Psoas muscle (tissue), 8 donors: Measurements from ENCODE around the gene KLHL30. TPM values are rescaled to one million over a fixed set of nuclear protein-coding genes. Genes with fewer than 3 reads are reported as not detected.
A peak's percentile ranks its signal among the peaks of the same experiment; 100 is the strongest.

ENCODE experiments used
- ATAC-seq, 4 donors: fragments of 200-7000 bp; cut with Tn5 transposase; one replicate each; pipeline ENCODE4 v1.9.1; 2020; ENCODE audit warnings: moderate library complexity in 3 of 4, mild to moderate bottlenecking in 2 of 4
- DNase-seq, 2 donors: peaks; one replicate each; pipeline ENCODE4 v3.0.0-alpha.2; 2020
- H3K27ac ChIP-seq: fragments of 200-600 bp; one replicate; pipeline ENCODE4 v1.8.0; 2022
- H3K27me3 ChIP-seq, 3 donors: fragments of 200-600 bp in 1 of 3; one replicate each; pipeline versions ENCODE4 v1.6.1 to v1.8.0; 2013 to 2022; ENCODE audit warnings: low read length in 2 of 3, mild to moderate bottlenecking in 2 of 3, moderate library complexity in 1 of 3; ENCODE audit not compliant: insufficient read depth in 3 of 3
- H3K36me3 ChIP-seq, 2 donors: fragments of 200-600 bp in 1 of 2; one replicate each; pipeline versions ENCODE4 v1.6.1 to v1.8.0; 2013 to 2022; ENCODE audit warnings: low read depth in 1 of 2, mild to moderate bottlenecking in 1 of 2, moderate library complexity in 1 of 2; ENCODE audit not compliant: insufficient read depth in 1 of 2
- H3K4me1 ChIP-seq: fragments of 200-600 bp; one replicate; pipeline ENCODE4 v1.8.0; 2022
- H3K4me3 ChIP-seq: fragments of 200-600 bp; one replicate; pipeline ENCODE4 v1.8.0; 2022; ENCODE audit warnings: mild to moderate bottlenecking
- H3K9me3 ChIP-seq: fragments of 200-600 bp; one replicate; pipeline ENCODE4 v1.8.0; 2022
- WGBS, 3 donors: extraction: QIAGEN DNeasy Blood & Tissue Kit; methylation state at CpG; one replicate each; pipeline versions ENCODE4 v1.1.6 to v1.1.7; 2013; 5-methylcytosine and 5-hydroxymethylcytosine counted together
- intact Hi-C, 2 donors: fragments of 100-400 bp; cut with DNase I; formaldehyde crosslinking; loops; one replicate each; pipeline versions ENCODE4 v1.11.0 to v1.14.2; 2022
- polyA plus RNA-seq, 3 donors: library from polyadenylated mRNA; stranded (reverse); fragments of 200-250 nt; gene quantifications; one replicate each; pipeline ENCODE4 v1.2.3, GENCODE V29; 2013
- total RNA-seq, 4 donors: library from RNA; stranded (reverse); fragmentation: NEBNext Ultra II Directional in 2 of 4; extraction: Animal tissue kit (Norgen Biotek cat#: 25700) in 2 of 4; gene quantifications; one replicate each; pipeline versions ENCODE4 v1.2.1 to v1.2.4, GENCODE V29; 2021 to 2023
- TF ChIP-seq, protein P1 (sequence below): fragments of 200-600 bp; IDR thresholded peaks from one replicate; pipeline ENCODE4 v1.8.0; 2022; ENCODE audit warnings: antibody characterized with exemption
- donor health status: healthy with polysubstance abuse.
- donor health status: DM: no; HTN: no; CAD: no; lungs with moderate emphysema.
- donor health status: Bipolar disorder and iron deficiency.
- donor health status: healthy.
- donor health status: DM: yes; HTN: yes; CAD: no.
- donor health status: DM: no; HTN: no; CAD: no.
- donor health status: DM: no; HTN: no; CAD: no.
- donor health status: DM: yes; HTN: yes; CAD: no.

The KLHL30 gene
- total and polyA plus RNA-seq, 7 donors = 67.7 to 175 (median 121) TPM

DNA sequence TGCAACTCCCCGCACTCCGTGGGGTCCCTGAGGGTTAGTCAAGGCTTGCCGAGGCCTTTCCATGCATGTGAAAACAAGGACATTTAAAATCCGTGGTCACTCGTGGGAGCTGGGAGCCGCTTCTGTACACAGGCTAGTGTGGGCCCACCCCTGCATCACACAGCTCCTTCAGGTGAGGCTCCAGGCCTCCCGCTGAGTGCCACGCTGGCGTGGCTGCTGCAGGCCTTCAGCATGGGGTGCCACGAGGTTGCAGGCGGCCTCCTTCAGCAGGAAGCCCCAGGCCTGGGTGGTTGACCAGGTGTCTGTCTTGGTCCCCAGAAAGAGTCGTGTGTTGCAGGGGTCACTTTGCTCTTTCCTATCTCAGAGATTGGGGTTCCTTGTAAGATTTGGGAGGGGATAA, 6.6 kb downstream of the KLHL30 start:
- Histone ChIP-seq H3K27me3 (no peaks in the 10 kb centered on the region), H3K36me3 (peaks cover 0 to 61% of the 10 kb centered on the region in 2 donors), H3K27ac (peak overlapping the region; percentile 99), H3K4me1 (peaks cover 50% of the 10 kb centered on the region), H3K4me3 (no peak overlapping the region), H3K9me3 (no peaks in the 10 kb centered on the region)
- 79 to 90% (median 87%) methylated on average over 12 of the region's 12 CpGs for WGBS, 3 donors
- intact Hi-C loops = loop anchor here in 1 of 2 donors (10.0 kb wide), 1 partner anchor 240 kb away; no protein-coding TSS in a partner anchor
- DNase-seq = no peak
- ATAC-seq = no peak
- TF ChIP-seq, protein P1, sequence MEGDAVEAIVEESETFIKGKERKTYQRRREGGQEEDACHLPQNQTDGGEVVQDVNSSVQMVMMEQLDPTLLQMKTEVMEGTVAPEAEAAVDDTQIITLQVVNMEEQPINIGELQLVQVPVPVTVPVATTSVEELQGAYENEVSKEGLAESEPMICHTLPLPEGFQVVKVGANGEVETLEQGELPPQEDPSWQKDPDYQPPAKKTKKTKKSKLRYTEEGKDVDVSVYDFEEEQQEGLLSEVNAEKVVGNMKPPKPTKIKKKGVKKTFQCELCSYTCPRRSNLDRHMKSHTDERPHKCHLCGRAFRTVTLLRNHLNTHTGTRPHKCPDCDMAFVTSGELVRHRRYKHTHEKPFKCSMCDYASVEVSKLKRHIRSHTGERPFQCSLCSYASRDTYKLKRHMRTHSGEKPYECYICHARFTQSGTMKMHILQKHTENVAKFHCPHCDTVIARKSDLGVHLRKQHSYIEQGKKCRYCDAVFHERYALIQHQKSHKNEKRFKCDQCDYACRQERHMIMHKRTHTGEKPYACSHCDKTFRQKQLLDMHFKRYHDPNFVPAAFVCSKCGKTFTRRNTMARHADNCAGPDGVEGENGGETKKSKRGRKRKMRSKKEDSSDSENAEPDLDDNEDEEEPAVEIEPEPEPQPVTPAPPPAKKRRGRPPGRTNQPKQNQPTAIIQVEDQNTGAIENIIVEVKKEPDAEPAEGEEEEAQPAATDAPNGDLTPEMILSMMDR = no peak

DNA sequence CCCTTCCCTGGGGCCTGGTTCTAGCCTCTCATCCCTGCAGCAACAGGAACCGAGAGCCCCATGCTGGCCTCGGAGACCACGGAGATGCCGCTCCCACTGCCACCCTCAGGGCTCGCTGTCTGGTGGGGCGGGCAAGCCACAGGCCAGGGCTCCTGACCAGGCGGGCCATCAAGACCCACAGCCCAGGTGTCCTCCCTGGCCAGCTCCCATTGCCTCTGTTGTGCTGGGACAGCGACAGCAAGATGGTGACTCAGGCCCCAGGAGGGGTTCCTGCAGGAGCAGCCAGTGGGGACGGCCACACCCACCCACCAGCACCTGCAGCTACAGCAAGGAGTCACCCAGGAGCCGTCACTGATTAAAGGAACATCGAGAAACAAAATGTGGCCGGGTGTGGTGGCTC, 7.4 kb downstream of the KLHL30 start:
- ATAC-seq = peak in 1 of 4 donors; percentile 19
- TF ChIP-seq, protein P1 = no peak
- H3K36me3 ChIP-seq = peaks cover 0 to 61% of the 10 kb centered on the region in 2 donors

DNA sequence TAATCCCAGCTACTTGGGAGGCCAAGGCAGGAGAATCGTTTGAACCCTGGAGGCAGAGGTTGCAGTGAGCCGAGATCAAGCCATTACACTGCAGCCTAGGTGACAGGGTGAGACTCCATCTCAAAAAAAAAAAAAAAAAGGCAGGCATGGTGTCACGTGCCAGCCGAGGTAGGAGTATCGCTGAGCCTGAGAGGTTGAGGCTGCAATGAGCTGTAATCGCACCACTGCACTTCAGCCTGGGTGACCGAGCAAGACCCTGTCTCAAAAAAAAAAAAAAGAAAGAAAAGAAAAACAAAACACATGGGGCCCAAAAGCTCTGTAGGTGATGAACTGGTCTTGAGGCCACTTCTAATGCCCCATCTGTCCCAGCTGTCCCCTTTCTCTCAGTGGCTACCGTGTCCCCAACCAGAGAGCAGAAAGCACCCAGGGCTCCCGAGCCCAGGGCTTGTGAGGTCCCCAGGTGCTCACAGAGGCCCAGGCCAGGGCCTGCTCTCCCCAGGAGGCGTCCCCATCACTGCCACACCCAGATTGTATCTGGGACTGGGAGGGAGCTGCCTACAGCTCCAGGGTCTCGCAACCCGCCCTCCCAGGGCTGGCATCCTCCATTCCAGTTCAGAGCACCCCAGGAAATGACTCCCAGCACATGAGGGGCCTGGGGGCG, 8.5 kb downstream of the KLHL30 start:
- WGBS, 3 donors = 79 to 90% (median 81%) methylated on average over 13 of the region's 13 CpGs
- no peak overlapping the region for H3K4me3 ChIP-seq
- no peaks in the 10 kb centered on the region for H3K9me3 ChIP-seq
- DNase-seq (no peak), ATAC-seq (no peak)
- intact Hi-C loops = loop anchor here in 1 of 2 donors (10.0 kb wide), 1 partner anchor 242 kb away; no protein-coding TSS in a partner anchor
- peaks cover 3 to 60% of the 10 kb centered on the region in 2 donors for H3K36me3 ChIP-seq
- H3K27ac ChIP-seq = peak overlapping the region; percentile 99
- no peaks in the 10 kb centered on the region for H3K27me3 ChIP-seq
- peaks cover 52% of the 10 kb centered on the region for H3K4me1 ChIP-seq
- TF ChIP-seq, protein P1 = no peak

More for the DNA sequence above, 7.4 kb downstream of the KLHL30 start:
- H3K27ac ChIP-seq = peak overlapping the region; percentile 99
- H3K9me3 ChIP-seq = no peaks in the 10 kb centered on the region
- H3K4me3 ChIP-seq = no peak overlapping the region
- peak; percentile 58 to 78 for DNase-seq
- peaks cover 51% of the 10 kb centered on the region for H3K4me1 ChIP-seq
- no peaks in the 10 kb centered on the region for H3K27me3 ChIP-seq
- 75 to 81% (median 80%) methylated on average over 12 of the region's 12 CpGs for WGBS, 3 donors
- intact Hi-C loops = loop anchor here in 1 of 2 donors (10.0 kb wide), 1 partner anchor 241 kb away; no protein-coding TSS in a partner anchor

DNA sequence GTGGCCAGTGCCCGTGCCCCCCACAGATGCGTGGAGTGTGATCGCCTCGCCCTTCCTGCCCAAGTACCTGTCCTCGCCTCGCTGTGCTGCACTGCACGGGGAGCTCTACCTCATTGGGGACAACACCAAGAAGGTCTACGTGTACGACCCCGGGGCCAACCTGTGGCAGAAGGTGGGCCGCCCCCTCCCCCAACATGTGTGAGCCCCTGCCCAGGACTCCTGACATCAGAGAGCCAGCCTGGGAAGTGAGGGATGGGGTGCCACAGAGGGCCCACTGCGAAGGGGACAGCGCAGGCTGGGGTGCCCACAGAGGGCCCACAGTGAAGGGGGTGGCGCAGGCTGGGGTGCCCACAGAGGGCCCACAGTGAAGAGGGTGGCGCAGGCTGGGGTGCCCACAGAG, 10.5 kb downstream of the KLHL30 start:
- Histone ChIP-seq H3K27ac (peak overlapping the region; percentile 99), H3K4me1 (peaks cover 58% of the 10 kb centered on the region), H3K27me3 (no peaks in the 10 kb centered on the region), H3K9me3 (no peaks in the 10 kb centered on the region), H3K36me3 (peaks cover 3 to 50% of the 10 kb centered on the region in 2 donors), H3K4me3 (no peak overlapping the region)
- peak in 1 of 4 donors; percentile 1 for ATAC-seq
- WGBS, 3 donors = 93 to 96% (median 93%) methylated on average over 15 of the region's 15 CpGs
- no peak for DNase-seq
- TF ChIP-seq, protein P1 = no peak
- intact Hi-C loops = loop anchor here in 1 of 2 donors (10.0 kb wide), 1 partner anchor 244 kb away; no protein-coding TSS in a partner anchor
